Loucy (cell line): ENCODE results near the gene FBH1.

Source experiments
- EZH2phosphoT487 ChIP-seq: fragments of 200-600 bp; IDR thresholded peaks from 2 replicates; pipeline ENCODE4 v1.6.1; 2018; ENCODE audit warnings: antibody characterized with exemption, mild to moderate bottlenecking, moderate library complexity, borderline replicate concordance
- TF ChIP-seq, protein P1 (sequence below): fragments of 200-600 bp; sonication (generic); conservative IDR thresholded peaks from 2 replicates; pipeline ENCODE4 v1.5.1; 2014; ENCODE audit warnings: mild to moderate bottlenecking, antibody characterized with exemption, low read length

GRCh38 chr10:5897053-5897340, 7.0 kb downstream of the FBH1 start:
- TF ChIP-seq, protein P1, sequence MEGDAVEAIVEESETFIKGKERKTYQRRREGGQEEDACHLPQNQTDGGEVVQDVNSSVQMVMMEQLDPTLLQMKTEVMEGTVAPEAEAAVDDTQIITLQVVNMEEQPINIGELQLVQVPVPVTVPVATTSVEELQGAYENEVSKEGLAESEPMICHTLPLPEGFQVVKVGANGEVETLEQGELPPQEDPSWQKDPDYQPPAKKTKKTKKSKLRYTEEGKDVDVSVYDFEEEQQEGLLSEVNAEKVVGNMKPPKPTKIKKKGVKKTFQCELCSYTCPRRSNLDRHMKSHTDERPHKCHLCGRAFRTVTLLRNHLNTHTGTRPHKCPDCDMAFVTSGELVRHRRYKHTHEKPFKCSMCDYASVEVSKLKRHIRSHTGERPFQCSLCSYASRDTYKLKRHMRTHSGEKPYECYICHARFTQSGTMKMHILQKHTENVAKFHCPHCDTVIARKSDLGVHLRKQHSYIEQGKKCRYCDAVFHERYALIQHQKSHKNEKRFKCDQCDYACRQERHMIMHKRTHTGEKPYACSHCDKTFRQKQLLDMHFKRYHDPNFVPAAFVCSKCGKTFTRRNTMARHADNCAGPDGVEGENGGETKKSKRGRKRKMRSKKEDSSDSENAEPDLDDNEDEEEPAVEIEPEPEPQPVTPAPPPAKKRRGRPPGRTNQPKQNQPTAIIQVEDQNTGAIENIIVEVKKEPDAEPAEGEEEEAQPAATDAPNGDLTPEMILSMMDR, result no peak
- TF ChIP-seq EZH2phosphoT487, result no peak
